Calu3 (cell line): Measurements from ENCODE around the gene SORBS1. TPM values are rescaled to one million over a fixed set of nuclear protein-coding genes. Genes with fewer than 3 reads are reported as not detected.

Source experiments
- BruUV-seq: library from RNA; stranded (reverse); fragments of 400-500 nt; replicated peaks from 2 replicates; lab custom pipeline; 2021; lab: Mats Ljungman, UMichigan
- CTCF ChIA-PET: fragments of 300-600 bp; sonication (Branson Sonifier 250); formaldehyde crosslinking; loops from one replicate; lab custom pipeline; 2022; ENCODE audit warnings: antibody characterized with exemption; lab: Charles Lee
- DNase-seq: peaks from one replicate; pipeline ENCODE4 v3.0.0; 2022
- H3K27ac Mint-ChIP-seq: one replicate; pipeline ENCODE4 v1.8.0; 2022; ENCODE audit warnings: mixed read lengths; ENCODE audit not compliant: unreplicated experiment
- H3K27me3 Mint-ChIP-seq: one replicate; pipeline ENCODE4 v1.8.0; 2022; ENCODE audit warnings: mixed read lengths; ENCODE audit not compliant: unreplicated experiment
- H3K36me3 Mint-ChIP-seq: one replicate; pipeline ENCODE4 v1.8.0; 2022; ENCODE audit warnings: mild to moderate bottlenecking, moderate library complexity, mixed read lengths; ENCODE audit not compliant: insufficient read depth, unreplicated experiment
- H3K4me1 Mint-ChIP-seq: one replicate; pipeline ENCODE4 v1.8.0; 2022; ENCODE audit warnings: mild to moderate bottlenecking, low read depth, mixed read lengths; ENCODE audit not compliant: unreplicated experiment
- H3K4me3 Mint-ChIP-seq: one replicate; pipeline ENCODE4 v1.8.0; 2022; ENCODE audit warnings: mild to moderate bottlenecking, low read depth, moderate library complexity, mixed read lengths; ENCODE audit not compliant: unreplicated experiment
- H3K9me3 Mint-ChIP-seq: one replicate; pipeline ENCODE4 v1.8.0; 2022; ENCODE audit warnings: low read depth, mixed read lengths; ENCODE audit not compliant: unreplicated experiment
- intact Hi-C: fragments of 100-400 bp; cut with micrococcal nuclease; formaldehyde crosslinking; loops from one replicate; pipeline ENCODE4 v1.10.0; 2022; ENCODE audit not compliant: unreplicated experiment
- total RNA-seq: library from RNA; stranded (reverse); gene quantifications from 2 replicates; pipeline ENCODE4 v1.2.3, GENCODE V29; 2022
- TF ChIP-seq, protein P1 (sequence below): fragments of 200-600 bp; IDR thresholded peaks from one replicate; pipeline ENCODE4 v1.8.0; 2022; ENCODE audit warnings: antibody characterized with exemption; ENCODE audit not compliant: unreplicated experiment

SORBS1 gene
- total RNA-seq, 1 experiment from 2014 or later = 2.8 TPM

GRCh38 chr10:95281206-95281605 lies 280.0 kb downstream of the SORBS1 start:
- no peak for DNase-seq
- no peak overlapping the region for H3K27ac Mint-ChIP-seq
- CTCF ChIA-PET = interaction anchor here (1.1 kb wide), 1 partner anchor 82 kb away, joined by 3 read pairs; no protein-coding TSS in a partner anchor
- no TSS peak for BruUV-seq
- no peaks in the 10 kb centered on the region for H3K36me3 Mint-ChIP-seq
- peaks cover 19% of the 10 kb centered on the region for H3K4me1 Mint-ChIP-seq
- H3K27me3 Mint-ChIP-seq = no peaks in the 10 kb centered on the region
- H3K4me3 Mint-ChIP-seq = no peak overlapping the region
- H3K9me3 Mint-ChIP-seq = no peaks in the 10 kb centered on the region
- TF ChIP-seq, protein P1, sequence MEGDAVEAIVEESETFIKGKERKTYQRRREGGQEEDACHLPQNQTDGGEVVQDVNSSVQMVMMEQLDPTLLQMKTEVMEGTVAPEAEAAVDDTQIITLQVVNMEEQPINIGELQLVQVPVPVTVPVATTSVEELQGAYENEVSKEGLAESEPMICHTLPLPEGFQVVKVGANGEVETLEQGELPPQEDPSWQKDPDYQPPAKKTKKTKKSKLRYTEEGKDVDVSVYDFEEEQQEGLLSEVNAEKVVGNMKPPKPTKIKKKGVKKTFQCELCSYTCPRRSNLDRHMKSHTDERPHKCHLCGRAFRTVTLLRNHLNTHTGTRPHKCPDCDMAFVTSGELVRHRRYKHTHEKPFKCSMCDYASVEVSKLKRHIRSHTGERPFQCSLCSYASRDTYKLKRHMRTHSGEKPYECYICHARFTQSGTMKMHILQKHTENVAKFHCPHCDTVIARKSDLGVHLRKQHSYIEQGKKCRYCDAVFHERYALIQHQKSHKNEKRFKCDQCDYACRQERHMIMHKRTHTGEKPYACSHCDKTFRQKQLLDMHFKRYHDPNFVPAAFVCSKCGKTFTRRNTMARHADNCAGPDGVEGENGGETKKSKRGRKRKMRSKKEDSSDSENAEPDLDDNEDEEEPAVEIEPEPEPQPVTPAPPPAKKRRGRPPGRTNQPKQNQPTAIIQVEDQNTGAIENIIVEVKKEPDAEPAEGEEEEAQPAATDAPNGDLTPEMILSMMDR = no peak
- intact Hi-C loops = no loop called here

DNA sequence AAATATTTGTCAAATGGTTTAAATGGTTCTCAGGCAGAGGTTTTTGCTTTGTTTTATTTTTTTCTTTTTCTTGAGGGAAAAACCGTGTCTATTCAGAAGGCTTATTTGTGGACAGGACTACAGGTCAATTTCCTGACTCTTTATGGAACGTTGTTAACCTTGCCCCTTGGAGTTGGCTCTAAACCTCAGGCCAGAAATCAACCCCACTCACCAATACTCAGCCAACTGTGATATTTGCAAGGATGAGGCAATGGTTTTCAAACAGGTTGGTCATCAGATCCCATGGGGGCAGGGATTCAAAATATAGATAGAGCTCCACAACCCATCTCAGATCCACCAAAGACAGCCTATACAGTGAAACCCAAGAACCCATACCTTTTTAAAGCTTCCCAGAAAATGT lies 280.5 kb downstream of the SORBS1 start:
- Mint-ChIP-seq H3K9me3 (no peaks in the 10 kb centered on the region), H3K4me3 (no peak overlapping the region), H3K27ac (no peak overlapping the region), H3K4me1 (peaks cover 19% of the 10 kb centered on the region), H3K36me3 (no peaks in the 10 kb centered on the region), H3K27me3 (no peaks in the 10 kb centered on the region)
- no TSS peak for BruUV-seq
- CTCF ChIA-PET = interaction anchor here (1.1 kb wide), 1 partner anchor 83 kb away, joined by 3 read pairs; no protein-coding TSS in a partner anchor
- TF ChIP-seq, protein P1 = no peak
- no peak for DNase-seq
- intact Hi-C loops = no loop called here

- Mint-ChIP-seq H3K36me3 (no peaks in the 10 kb centered on the region), H3K27ac (no peak overlapping the region), H3K9me3 (no peaks in the 10 kb centered on the region), H3K4me1 (peaks cover 19% of the 10 kb centered on the region), H3K4me3 (no peak overlapping the region), H3K27me3 (no peaks in the 10 kb centered on the region)
- TF ChIP-seq, protein P1 = no peak
- intact Hi-C loops = no loop called here
- no TSS peak for BruUV-seq
- CTCF ChIA-PET = interaction anchor here (0.6 to 1.0 kb wide), 3 partner anchors 9 to 478 kb away, joined by 3 to 7 read pairs (median 5); no protein-coding TSS in a partner anchor
- DNase-seq = no peak
Observed at GRCh38 chr10:95279042-95279820, 281.9 kb downstream of the SORBS1 start.

DNA sequence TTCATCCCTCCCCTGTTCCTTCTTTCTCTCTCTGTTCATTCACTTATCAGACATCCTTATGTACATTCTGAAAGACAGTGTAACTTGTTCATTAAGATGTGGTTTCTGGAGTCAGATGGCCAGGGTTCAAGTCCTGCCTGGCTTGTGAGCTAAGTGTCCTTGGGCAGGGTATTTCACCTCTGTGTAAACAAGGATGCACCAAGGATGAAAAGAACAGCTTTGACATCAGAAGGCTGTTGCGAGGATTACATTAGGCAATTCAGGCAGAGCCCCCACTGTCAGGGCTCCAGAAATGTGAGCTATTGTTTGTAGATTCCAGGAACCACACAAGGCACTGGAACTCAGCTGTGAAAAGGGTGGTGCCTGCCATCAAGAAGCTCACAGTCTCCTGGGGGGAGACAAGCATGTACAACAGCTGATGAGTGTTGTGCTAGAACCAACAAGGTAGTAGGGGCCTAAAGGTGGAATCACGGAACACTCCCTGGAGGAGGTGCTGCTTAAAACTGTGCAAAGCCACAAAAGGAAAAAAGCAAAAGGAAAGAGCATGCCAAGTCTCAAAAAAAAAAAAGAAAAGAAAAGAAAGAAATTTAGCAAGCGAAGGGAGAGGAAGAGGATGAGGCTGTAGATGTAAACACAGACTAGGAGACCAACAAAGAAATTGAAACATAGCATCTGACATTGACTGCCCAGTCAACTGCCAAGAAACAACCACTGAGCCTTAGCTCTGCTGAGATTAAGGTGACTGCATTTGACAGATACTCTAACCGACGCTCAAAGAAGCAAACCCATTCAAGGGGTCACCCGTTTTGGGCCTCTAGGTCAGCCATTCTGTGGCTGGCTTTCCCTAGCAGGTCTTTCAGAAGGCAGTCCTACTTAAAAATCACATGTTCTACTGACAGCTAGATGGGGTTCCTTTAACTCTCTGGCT lies 282.8 kb downstream of the SORBS1 start:
- Mint-ChIP-seq H3K9me3 (no peaks in the 10 kb centered on the region), H3K4me3 (no peak overlapping the region), H3K27ac (no peak overlapping the region), H3K4me1 (peaks cover 28% of the 10 kb centered on the region), H3K36me3 (no peaks in the 10 kb centered on the region), H3K27me3 (no peaks in the 10 kb centered on the region)
- no peak for DNase-seq
- TF ChIP-seq, protein P1 = no peak
- CTCF ChIA-PET = interaction anchor here (0.8 to 1.0 kb wide), 2 partner anchors 11 to 69 kb away, joined by 3 to 5 read pairs; no protein-coding TSS in a partner anchor
- intact Hi-C loops = no loop called here
- no TSS peak for BruUV-seq
